Measurements from ENCODE around the gene CADM2.
"Not testable (repeated sequence)": the region's sequence is repeated elsewhere in the genome, so short reads cannot be mapped to it uniquely, and the experiment has no call there.

Gene CADM2

GRCh38 chr3:85933326-85933725, 974.5 kb downstream of the CADM2 start:
- DNase-seq (ENCODE audit: low read depth, low spot score), result no peak

- no peak for DNase-seq (ENCODE audit: low read depth, low spot score)
Observed at GRCh38 chr3:85935171-85935570, 976.4 kb downstream of the CADM2 start.

GRCh38 chr3:85939074-85939482, 980.3 kb downstream of the CADM2 start:
- DNase-seq (ENCODE audit: low read depth, low spot score), result no peak

- no peak for DNase-seq (ENCODE audit: low read depth, low spot score)
Observed at GRCh38 chr3:85950435-85950834, 991.6 kb downstream of the CADM2 start.

GRCh38 chr3:85960793-85961192, 1002.0 kb downstream of the CADM2 start:
- no peak for DNase-seq (ENCODE audit: low read depth, low spot score)

GRCh38 chr3:85977615-85978338, 1019.0 kb downstream of the CADM2 start:
- no peak for DNase-seq (ENCODE audit: low read depth, low spot score)

- no peak for DNase-seq (ENCODE audit: low read depth, low spot score)
Observed at GRCh38 chr3:85979034-85979433, 1020.2 kb downstream of the CADM2 start.

- DNase-seq (ENCODE audit: low read depth, low spot score), result not testable (repeated sequence)
Observed at GRCh38 chr3:85989581-85989980, 1030.8 kb downstream of the CADM2 start.

- DNase-seq (ENCODE audit: low read depth, low spot score), result no peak
Observed at GRCh38 chr3:86029590-86029989, 1070.8 kb downstream of the CADM2 start.

GRCh38 chr3:86037916-86038315, 1079.1 kb downstream of the CADM2 start:
- no peak for DNase-seq (ENCODE audit: low read depth, low spot score)

GRCh38 chr3:86046436-86047136, 1087.8 kb downstream of the CADM2 start:
- DNase-seq (ENCODE audit: low read depth, low spot score), result no peak

- DNase-seq (ENCODE audit: low read depth, low spot score), result no peak
Observed at GRCh38 chr3:86047161-86047560, 1088.4 kb downstream of the CADM2 start.

GRCh38 chr3:86051058-86051457, 1092.3 kb downstream of the CADM2 start:
- no peak for DNase-seq (ENCODE audit: low read depth, low spot score)

- no peak for DNase-seq (ENCODE audit: low read depth, low spot score)
Observed at GRCh38 chr3:86056032-86056431, 1097.2 kb downstream of the CADM2 start.

GRCh38 chr3:86056962-86057361, 1098.2 kb downstream of the CADM2 start:
- no peak for DNase-seq (ENCODE audit: low read depth, low spot score)

GRCh38 chr3:86073799-86074198, 1115.0 kb downstream of the CADM2 start:
- DNase-seq (ENCODE audit: low read depth, low spot score), result no peak

- no peak for DNase-seq (ENCODE audit: low read depth, low spot score)
Observed at GRCh38 chr3:86087160-86087871, 1128.5 kb downstream of the CADM2 start.

- no peak for DNase-seq (ENCODE audit: low read depth, low spot score)
Observed at GRCh38 chr3:86104154-86104553, 1145.4 kb downstream of the CADM2 start.

GRCh38 chr3:86109434-86109833, 1150.6 kb downstream of the CADM2 start:
- no peak for DNase-seq (ENCODE audit: low read depth, low spot score)

Data from activated naive CD8-positive, alpha-beta T cell treated with anti-CD3 and anti-CD28 coated beads, Interleukin-2, amount 50 U/mL, for 16 hours (primary cell).